Measurements from ENCODE around the gene AFDN.

AFDN gene

DNA sequence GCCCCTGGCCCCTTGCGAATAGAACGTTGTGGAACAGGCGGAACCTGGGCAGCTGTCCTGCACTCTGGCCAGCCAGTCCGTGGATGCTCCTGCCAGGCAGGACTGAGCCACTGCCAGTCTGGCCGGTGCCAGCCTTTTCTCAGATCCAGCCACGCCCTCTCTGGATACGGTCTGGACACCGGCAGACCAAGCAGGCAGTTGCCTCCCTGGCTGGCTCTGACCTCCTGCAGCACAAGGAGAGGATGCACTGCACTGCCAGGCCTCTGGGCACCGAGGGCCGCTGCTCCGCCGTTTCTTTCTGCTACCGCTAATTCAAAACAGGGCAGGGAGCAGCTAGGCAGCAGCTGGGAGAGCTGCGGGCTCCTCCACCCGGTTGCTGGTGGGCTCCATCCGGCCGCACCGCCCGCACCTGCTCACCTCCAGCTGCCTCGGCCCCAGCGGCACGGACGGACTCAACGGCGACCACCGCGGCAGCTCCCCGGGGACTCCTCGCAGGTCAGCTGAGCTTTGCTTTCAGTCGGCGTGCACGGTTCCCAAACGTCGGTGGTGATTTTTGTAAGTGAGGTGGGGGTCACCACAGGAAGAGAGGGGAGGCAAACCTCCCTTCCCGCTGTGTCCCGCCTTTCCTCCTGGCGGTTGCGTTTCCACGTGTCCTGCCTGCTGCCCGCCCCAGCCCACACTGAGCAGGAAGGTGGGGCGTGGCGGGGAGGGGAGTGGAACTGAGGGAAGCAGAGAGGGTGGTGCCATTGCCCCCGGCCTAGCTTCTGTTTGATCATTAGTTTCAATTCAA lies 30.3 kb upstream of the AFDN start:
- no peak for DNase-seq (ENCODE audit: low read depth)

DNA sequence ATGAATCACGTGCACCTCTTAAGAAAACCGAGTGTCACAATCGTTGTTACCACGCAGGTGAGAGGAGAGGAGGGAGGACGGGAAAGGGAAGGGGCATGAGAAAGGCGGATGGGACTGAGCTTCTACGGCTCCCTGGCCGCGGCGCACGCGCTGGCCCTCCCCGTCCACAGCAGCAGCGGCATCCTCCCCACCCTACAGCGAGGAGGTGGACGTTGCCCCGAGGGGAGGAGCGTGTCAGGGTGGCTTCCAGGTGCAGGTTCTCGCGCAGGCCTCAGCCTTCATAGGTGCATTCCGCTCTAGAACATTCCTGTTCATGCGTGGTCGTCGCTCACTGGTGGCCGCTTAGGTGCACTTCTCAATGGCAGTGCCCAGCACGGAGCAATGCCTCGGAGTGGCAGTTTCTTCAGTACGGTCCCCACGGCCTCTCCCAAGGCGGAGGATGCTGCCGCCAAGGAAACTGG lies 29.7 kb upstream of the AFDN start:
- DNase-seq (ENCODE audit: low read depth) = no peak

DNA sequence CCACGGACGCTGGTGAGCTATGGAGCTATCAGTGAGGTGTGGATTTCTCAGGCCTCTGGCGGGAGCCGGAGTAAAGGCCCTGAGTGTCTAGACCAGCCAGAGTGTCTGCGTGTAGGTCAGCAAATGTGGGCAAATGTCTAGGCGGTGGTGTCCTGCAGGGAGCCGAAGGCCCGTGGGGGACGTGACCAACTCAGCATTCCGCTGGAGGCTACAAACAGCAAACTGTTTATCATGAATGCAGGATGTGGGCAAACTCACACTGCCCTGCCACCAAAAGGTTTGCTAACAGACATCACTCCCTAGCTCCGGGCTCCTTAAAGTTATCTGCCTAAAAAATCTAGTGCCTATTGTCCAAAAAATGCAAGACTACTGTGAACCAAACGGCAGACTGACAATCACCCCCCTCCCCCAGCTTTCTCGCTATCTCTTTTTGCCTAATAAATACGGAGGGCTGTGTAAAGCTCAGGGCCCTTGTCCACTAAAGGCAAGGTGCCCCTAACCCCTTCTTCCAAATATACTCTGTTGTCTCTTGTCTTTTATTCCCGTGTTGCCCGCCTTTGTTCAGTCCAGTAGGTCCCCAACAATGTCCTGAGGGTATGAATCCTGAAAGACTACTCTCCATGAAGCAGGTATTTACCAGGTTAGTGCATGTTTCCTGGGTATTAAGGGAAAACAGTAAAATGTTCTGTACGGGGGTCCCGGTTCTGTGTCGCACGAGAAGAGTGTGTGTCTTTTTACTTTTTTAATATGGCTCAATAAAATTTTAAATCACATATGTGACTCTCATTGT lies 29.0 kb upstream of the AFDN start:
- no peak for DNase-seq (ENCODE audit: low read depth)

- DNase-seq (ENCODE audit: low read depth) = no peak
Measured at GRCh38 chr6:167798453-167798852, 28.3 kb upstream of the AFDN start.

DNA sequence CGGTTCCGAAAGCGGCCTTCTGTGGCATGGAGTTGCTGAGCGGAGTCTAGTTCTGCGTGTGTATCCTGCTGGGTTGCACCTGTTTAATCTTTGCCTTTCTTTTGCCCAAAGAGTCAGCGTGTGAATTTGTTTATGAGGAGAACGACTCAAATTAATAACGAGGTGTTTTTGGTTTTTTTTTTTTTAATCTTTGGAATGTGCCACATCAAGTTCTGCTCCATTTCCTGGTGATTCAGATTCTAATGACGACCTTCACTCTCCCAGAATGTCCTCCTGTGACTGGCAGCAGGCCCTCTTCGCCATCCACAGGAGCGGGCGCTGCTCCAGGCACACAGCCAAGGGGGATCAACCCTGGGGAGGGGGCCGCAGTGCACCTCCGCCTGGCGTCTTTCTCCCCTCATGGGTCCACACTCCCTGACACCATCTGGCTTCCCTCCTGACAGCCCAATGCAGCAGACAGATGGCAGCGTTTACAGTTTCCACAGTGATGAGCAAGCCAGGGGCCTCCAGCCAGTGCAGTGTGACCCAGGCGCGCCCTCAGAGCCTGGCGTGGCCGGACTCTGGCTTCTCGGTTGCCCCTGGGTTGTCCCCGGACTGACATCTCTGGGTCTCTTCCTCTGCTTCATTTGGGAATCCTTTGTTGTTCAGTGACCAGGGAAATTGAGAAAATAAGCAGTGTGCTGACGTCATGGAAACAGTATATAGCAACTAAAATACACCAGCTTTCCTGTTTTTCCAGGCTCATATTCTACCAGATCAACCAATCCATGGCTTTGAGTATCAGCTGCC lies 27.5 kb upstream of the AFDN start:
- no peak for DNase-seq (ENCODE audit: low read depth)

GRCh38 chr6:167800549-167800948 lies 26.2 kb upstream of the AFDN start:
- no peak for DNase-seq (ENCODE audit: low read depth)

GRCh38 chr6:167801263-167801662 lies 25.4 kb upstream of the AFDN start:
- DNase-seq (ENCODE audit: low read depth) = no peak

- no peak for DNase-seq (ENCODE audit: low read depth)
Measured at GRCh38 chr6:167802339-167802738, 24.4 kb upstream of the AFDN start.

DNA sequence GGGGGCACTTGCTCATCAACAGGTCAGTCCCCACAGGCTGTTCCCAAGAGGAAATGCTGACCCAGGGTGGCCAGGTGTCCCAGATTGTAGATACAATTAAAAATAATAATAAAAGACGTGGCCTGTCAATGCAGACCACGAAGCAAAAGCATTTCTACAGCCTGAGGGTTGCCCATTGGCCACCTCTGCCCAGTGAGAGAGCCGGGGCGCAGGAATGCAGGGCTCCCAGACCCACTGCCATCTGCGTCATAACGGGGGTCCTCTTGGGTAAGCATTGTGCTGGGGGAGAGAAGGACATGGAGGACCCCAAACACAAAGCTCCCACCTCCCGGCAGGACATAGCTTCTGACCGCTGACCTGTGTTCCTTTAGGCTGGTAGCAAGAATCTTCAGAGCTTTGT lies 22.9 kb upstream of the AFDN start:
- DNase-seq (ENCODE audit: low read depth) = no peak

- DNase-seq (ENCODE audit: low read depth) = no peak
Measured at GRCh38 chr6:167804281-167805013, 22.3 kb upstream of the AFDN start.

DNA sequence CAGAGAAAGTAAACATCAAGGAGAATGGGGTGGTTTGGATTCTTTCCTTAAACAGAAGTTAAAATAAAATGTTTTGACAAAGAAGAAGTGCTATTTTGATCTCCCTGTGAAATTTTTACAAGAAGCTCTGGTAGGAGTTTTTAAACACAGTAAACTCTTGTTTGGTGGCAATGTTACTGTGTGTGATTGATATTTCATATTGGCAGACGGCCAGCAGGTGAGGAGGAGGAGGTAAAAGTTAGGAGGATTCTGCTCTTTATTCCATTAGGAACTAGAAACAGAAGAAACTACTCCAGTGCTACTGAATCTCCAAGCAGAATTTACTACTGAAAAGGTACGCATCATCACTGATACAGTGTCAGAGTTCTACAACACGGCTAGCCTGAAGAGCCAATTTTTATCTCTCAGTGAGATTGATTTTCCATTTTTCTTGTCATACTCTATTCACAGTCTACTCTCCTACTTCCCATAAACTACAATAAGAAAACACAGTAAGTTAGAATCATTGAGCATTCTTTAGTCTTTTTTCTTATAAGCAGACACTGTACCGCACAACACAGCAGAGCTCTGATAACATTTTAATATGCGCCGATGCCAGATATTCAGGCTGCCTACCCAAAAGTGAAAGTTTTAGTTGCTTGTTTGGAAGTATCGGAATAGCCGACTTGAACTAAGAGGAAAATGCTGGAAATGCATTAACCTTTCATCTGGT lies 21.2 kb upstream of the AFDN start:
- DNase-seq (ENCODE audit: low read depth) = no peak

GRCh38 chr6:167806061-167806700 lies 20.5 kb upstream of the AFDN start:
- no peak for DNase-seq (ENCODE audit: low read depth)

DNA sequence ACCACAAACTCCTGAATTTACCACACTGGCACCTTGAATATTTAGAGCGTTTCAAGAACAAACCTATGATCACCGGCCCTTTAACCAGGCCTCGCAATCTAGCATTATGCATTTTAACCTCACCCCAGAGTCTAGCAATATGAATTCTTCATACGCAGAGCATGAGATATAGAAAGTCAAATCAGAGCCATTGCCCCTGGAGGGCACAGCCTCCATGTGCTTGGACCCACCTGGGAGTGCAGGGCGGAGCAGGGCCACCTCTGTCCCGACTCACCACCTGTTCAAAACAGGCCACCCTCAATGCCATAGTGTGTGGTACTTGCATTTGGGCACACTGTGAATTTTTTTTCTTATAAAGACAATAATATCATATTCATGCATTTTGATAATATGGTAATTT lies 19.5 kb upstream of the AFDN start:
- no peak for DNase-seq (ENCODE audit: low read depth)

GRCh38 chr6:167807756-167808155 lies 19.0 kb upstream of the AFDN start:
- DNase-seq (ENCODE audit: low read depth) = no peak

DNA sequence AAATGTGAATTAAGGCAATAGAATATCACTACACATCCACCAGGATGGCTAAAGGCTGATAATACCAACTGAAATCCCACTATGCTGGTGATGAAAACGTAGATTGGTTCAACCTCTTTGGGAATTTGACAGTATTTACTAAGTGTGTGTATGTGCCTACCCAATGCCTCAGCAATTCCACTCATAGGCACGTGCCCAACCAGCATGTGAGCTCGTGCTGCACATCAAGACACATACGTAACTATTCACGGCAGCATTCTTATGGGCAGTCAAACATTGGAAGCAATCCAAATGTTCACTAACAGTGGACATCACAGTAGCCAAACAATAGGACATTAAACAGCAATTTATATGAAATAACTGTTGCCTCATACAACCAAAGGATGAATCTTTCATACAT lies 15.7 kb upstream of the AFDN start:
- DNase-seq (ENCODE audit: low read depth) = no peak

- DNase-seq (ENCODE audit: low read depth) = no peak
Measured at GRCh38 chr6:167811442-167812087, 15.1 kb upstream of the AFDN start.

- no peak for DNase-seq (ENCODE audit: low read depth)
Measured at GRCh38 chr6:167812088-167812487, 14.6 kb upstream of the AFDN start.

GRCh38 chr6:167815296-167815980 lies 11.3 kb upstream of the AFDN start:
- no peak for DNase-seq (ENCODE audit: low read depth)

GRCh38 chr6:167817016-167817415 lies 9.7 kb upstream of the AFDN start:
- no peak for DNase-seq (ENCODE audit: low read depth)

- no peak for DNase-seq (ENCODE audit: low read depth)
Measured at GRCh38 chr6:167817729-167818128, 9.0 kb upstream of the AFDN start.
